Muscle of arm (tissue), 14 donors: ENCODE data around the gene ATAT1. TPM values are rescaled to one million over a fixed set of nuclear protein-coding genes. Genes with fewer than 3 reads are reported as not detected.
A peak's percentile ranks its signal among the peaks of the same experiment; 100 is the strongest.

Experiments
- DNase-seq: peaks from one replicate; pipeline ENCODE4 v3.0.0-alpha.2; 2013
- long read RNA-seq, 11 donors: transcript quantifications; one replicate each; lab custom pipeline, GENCODE V29; 2026
- polyA plus RNA-seq, 12 donors: library from polyadenylated mRNA; unstranded; fragments of 120-200 nt; gene quantifications; one replicate each; pipeline ENCODE4 v1.2.1, GENCODE V29; 2013; ENCODE audit not compliant: insufficient read length in 12 of 12

Gene ATAT1
- 10 to 100 TPM in 11 of 12 donors, not detected in 1; 16.0 to 52.5 (median 19.8) TPM for polyA plus RNA-seq
- long read RNA-seq, donor 1, partial matches to known transcripts = 0 of 10 reads
- long read RNA-seq, donor 1, other reads (novel, unspliced or antisense) = 0 of 10 reads
- long read RNA-seq, donor 2, partial matches to known transcripts = 75 of 112 reads
- long read RNA-seq, donor 2, other reads (novel, unspliced or antisense) = 34 of 112 reads
- long read RNA-seq, donor 3, partial matches to known transcripts = 0 of 4 reads
- long read RNA-seq, donor 3, other reads (novel, unspliced or antisense) = 0 of 4 reads
- long read RNA-seq, donor 4, partial matches to known transcripts = 0 of 4 reads
- long read RNA-seq, donor 4, other reads (novel, unspliced or antisense) = 0 of 4 reads
- long read RNA-seq, donor 5, transcript ATAT1-205 (10 exons, 2,646 nt) = major isoform, 5 of 9 reads
- long read RNA-seq, donor 5, partial matches to known transcripts = 0 of 9 reads
- long read RNA-seq, donor 5, other reads (novel, unspliced or antisense) = 0 of 9 reads
- long read RNA-seq, donor 6, partial matches to known transcripts = 0 of 2 reads
- long read RNA-seq, donor 6, other reads (novel, unspliced or antisense) = 0 of 2 reads
- long read RNA-seq, donor 7, partial matches to known transcripts = 0 of 5 reads
- long read RNA-seq, donor 7, other reads (novel, unspliced or antisense) = 0 of 5 reads
- long read RNA-seq, donor 8, partial matches to known transcripts = 5 of 10 reads
- long read RNA-seq, donor 8, other reads (novel, unspliced or antisense) = 0 of 10 reads
- long read RNA-seq, donor 9, partial matches to known transcripts = 0 of 3 reads
- long read RNA-seq, donor 9, other reads (novel, unspliced or antisense) = 0 of 3 reads
- long read RNA-seq, donor 10, partial matches to known transcripts = 144 of 152 reads
- long read RNA-seq, donor 10, other reads (novel, unspliced or antisense) = 0 of 152 reads
- long read RNA-seq, donor 11, transcript ATAT1-206 (13 exons, 1,476 nt) = major isoform, 5 of 16 reads
- long read RNA-seq, donor 11, partial matches to known transcripts = 8 of 16 reads
- long read RNA-seq, donor 11, other reads (novel, unspliced or antisense) = 0 of 16 reads

GRCh38 chr6:30626484-30627366 lies at the start of gene ATAT1:
ATAT1 (plus strand) TSS chr6:30626874.
- DNase-seq = peak; percentile 92

- no peak for DNase-seq
Observed at GRCh38 chr6:30578051-30578450, 48.6 kb upstream of the ATAT1 start.

- no peak for DNase-seq
Observed at GRCh38 chr6:30583921-30584320, 42.8 kb upstream of the ATAT1 start.

GRCh38 chr6:30589754-30590358 lies 36.8 kb upstream of the ATAT1 start:
- no peak for DNase-seq

- no peak for DNase-seq
Observed at GRCh38 chr6:30590509-30590908, 36.2 kb upstream of the ATAT1 start.

- DNase-seq = no peak
Observed at GRCh38 chr6:30591008-30591407, 35.7 kb upstream of the ATAT1 start.

- no peak for DNase-seq
Observed at GRCh38 chr6:30592287-30592686, 34.4 kb upstream of the ATAT1 start.

GRCh38 chr6:30597315-30598144 lies 29.1 kb upstream of the ATAT1 start:
- DNase-seq = peak; percentile 73

GRCh38 chr6:30598912-30599624 lies 27.6 kb upstream of the ATAT1 start:
- DNase-seq = no peak

GRCh38 chr6:30599625-30600324 lies 26.9 kb upstream of the ATAT1 start:
- DNase-seq = no peak

GRCh38 chr6:30600451-30600961 lies 26.2 kb upstream of the ATAT1 start:
- no peak for DNase-seq

GRCh38 chr6:30601436-30601814 lies 25.2 kb upstream of the ATAT1 start:
- DNase-seq = no peak

GRCh38 chr6:30601815-30602641 lies 24.6 kb upstream of the ATAT1 start:
- DNase-seq = no peak

GRCh38 chr6:30603961-30604360 lies 22.7 kb upstream of the ATAT1 start:
- DNase-seq = no peak

- DNase-seq = no peak
Observed at GRCh38 chr6:30610065-30610464, 16.6 kb upstream of the ATAT1 start.

GRCh38 chr6:30611150-30611855 lies 15.4 kb upstream of the ATAT1 start:
- no peak for DNase-seq

GRCh38 chr6:30611856-30612194 lies 14.8 kb upstream of the ATAT1 start:
- no peak for DNase-seq
